KBM-7 (cell line): ENCODE data around the gene AVPR1B.
A peak's percentile ranks its signal among the peaks of the same experiment; 100 is the strongest.
"Not testable (repeated sequence)": the region's sequence is repeated elsewhere in the genome, so short reads cannot be mapped to it uniquely, and the experiment has no call there.

Experiments used
- DNase-seq: peaks from one replicate; pipeline ENCODE4 v3.0.0-alpha.2; 2015
- in situ Hi-C: fragments of 300-500 bp; cut with MboI; formaldehyde crosslinking; loops from 2 replicates; pipeline ENCODE4 v1.14.3; 2020; ENCODE audit warnings: low sequenced_read_pairs, low pct_unique_long_range_greater_than_20kb, mixed read lengths

The AVPR1B gene

GRCh38 chr1:206089341-206089740 lies 27.8 kb downstream of the AVPR1B start:
- DNase-seq, result no peak
- in situ Hi-C loops, result no loop called here

GRCh38 chr1:206087091-206087490 lies 30.1 kb downstream of the AVPR1B start:
- in situ Hi-C loops, result no loop called here
- no peak for DNase-seq

- no peak for DNase-seq
- in situ Hi-C loops, result no loop called here
These were observed 33.4 kb downstream of the AVPR1B start for GRCh38 chr1:206083750-206084149.

- DNase-seq, result peak; percentile 97
- in situ Hi-C loops, result no loop called here
These were observed 34.1 kb downstream of the AVPR1B start for GRCh38 chr1:206082831-206083695.

- in situ Hi-C loops, result no loop called here
- DNase-seq, result no peak
These were observed 35.3 kb downstream of the AVPR1B start for GRCh38 chr1:206081856-206082255.

GRCh38 chr1:206080026-206080820 lies 37.0 kb downstream of the AVPR1B start:
- peak; percentile 97 for DNase-seq
- in situ Hi-C loops, result no loop called here

- no peak for DNase-seq
- in situ Hi-C loops, result no loop called here
These were observed 38.1 kb downstream of the AVPR1B start for GRCh38 chr1:206079135-206079534.

- no peak for DNase-seq
- in situ Hi-C loops, result no loop called here
These were observed 41.1 kb downstream of the AVPR1B start for GRCh38 chr1:206075786-206076755.

GRCh38 chr1:206074839-206075238 lies 42.3 kb downstream of the AVPR1B start:
- in situ Hi-C loops, result no loop called here
- DNase-seq, result peak; percentile 96

- in situ Hi-C loops, result no loop called here
These were observed 46.4 kb downstream of the AVPR1B start for GRCh38 chr1:206070627-206071304.

GRCh38 chr1:206068314-206068713 lies 48.9 kb downstream of the AVPR1B start:
- no peak for DNase-seq
- in situ Hi-C loops, result no loop called here

More at GRCh38 chr1:206070627-206071304, 46.4 kb downstream of the AVPR1B start:
- no peak for DNase-seq

GRCh38 chr1:206067486-206068227 lies 49.5 kb downstream of the AVPR1B start:
- in situ Hi-C loops, result no loop called here
- no peak for DNase-seq

GRCh38 chr1:206066479-206067171 lies 50.6 kb downstream of the AVPR1B start:
- in situ Hi-C loops, result no loop called here

GRCh38 chr1:206065547-206066145 lies 51.5 kb downstream of the AVPR1B start:
- no peak for DNase-seq
- in situ Hi-C loops, result no loop called here

More at GRCh38 chr1:206066479-206067171, 50.6 kb downstream of the AVPR1B start:
- no peak for DNase-seq

- in situ Hi-C loops, DNase-seq: not testable (repeated sequence)
These were observed 52.7 kb downstream of the AVPR1B start for GRCh38 chr1:206064501-206064900.

- DNase-seq, in situ Hi-C loops: not testable (repeated sequence)
These were observed 53.2 kb downstream of the AVPR1B start for GRCh38 chr1:206064001-206064400.

- in situ Hi-C loops, result no loop called here
- no peak for DNase-seq
These were observed 54.7 kb downstream of the AVPR1B start for GRCh38 chr1:206062464-206062863.
